HL-60 (cell line): ENCODE data around the gene RAB1A.

Source experiments
- POLR2AphosphoS5 ChIP-seq: IDR thresholded peaks from 2 replicates; pipeline ENCODE4 v1.6.1; 2012; ENCODE audit warnings: low read depth
- REST ChIP-seq: IDR thresholded peaks from 2 replicates; pipeline ENCODE4 v1.6.1; 2012; ENCODE audit warnings: low read depth; ENCODE audit not compliant: insufficient replicate concordance
- SPI1 ChIP-seq: IDR thresholded peaks from 2 replicates; pipeline ENCODE4 v1.6.1; 2012; ENCODE audit warnings: low read depth, mild to moderate bottlenecking, borderline replicate concordance
- TF ChIP-seq, protein P1 (sequence below): IDR thresholded peaks from one replicate; pipeline ENCODE4 v1.5.1; 2011; ENCODE audit warnings: low read length, control low read depth, inconsistent platforms; ENCODE audit not compliant: insufficient read depth

- TF ChIP-seq, protein P1, sequence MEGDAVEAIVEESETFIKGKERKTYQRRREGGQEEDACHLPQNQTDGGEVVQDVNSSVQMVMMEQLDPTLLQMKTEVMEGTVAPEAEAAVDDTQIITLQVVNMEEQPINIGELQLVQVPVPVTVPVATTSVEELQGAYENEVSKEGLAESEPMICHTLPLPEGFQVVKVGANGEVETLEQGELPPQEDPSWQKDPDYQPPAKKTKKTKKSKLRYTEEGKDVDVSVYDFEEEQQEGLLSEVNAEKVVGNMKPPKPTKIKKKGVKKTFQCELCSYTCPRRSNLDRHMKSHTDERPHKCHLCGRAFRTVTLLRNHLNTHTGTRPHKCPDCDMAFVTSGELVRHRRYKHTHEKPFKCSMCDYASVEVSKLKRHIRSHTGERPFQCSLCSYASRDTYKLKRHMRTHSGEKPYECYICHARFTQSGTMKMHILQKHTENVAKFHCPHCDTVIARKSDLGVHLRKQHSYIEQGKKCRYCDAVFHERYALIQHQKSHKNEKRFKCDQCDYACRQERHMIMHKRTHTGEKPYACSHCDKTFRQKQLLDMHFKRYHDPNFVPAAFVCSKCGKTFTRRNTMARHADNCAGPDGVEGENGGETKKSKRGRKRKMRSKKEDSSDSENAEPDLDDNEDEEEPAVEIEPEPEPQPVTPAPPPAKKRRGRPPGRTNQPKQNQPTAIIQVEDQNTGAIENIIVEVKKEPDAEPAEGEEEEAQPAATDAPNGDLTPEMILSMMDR = no peak
- TF ChIP-seq SPI1 (no peak), POLR2AphosphoS5 (no peak), REST (no peak)
These were observed 43.3 kb upstream of the RAB1A start for GRCh38 chr2:65172994-65173790.
